Liver (tissue), 9 donors: Measurements from ENCODE around the gene CHAD. TPM values are rescaled to one million over a fixed set of nuclear protein-coding genes. Genes with fewer than 3 reads are reported as not detected.

Experiments
- DNase-seq: peaks from one replicate; pipeline ENCODE4 v3.0.0-alpha.2; 2017; ENCODE audit warnings: low spot score
- H3K27ac ChIP-seq, 2 donors: one replicate each; pipeline ENCODE4 v1.7.0; 2013; ENCODE audit warnings: inconsistent platforms in 2 of 2, low read length in 2 of 2, control low read depth in 1 of 2, low read depth in 1 of 2, mild to moderate bottlenecking in 1 of 2
- H3K27me3 ChIP-seq, 4 donors: one replicate each; pipeline versions ENCODE4 v1.6.1 to v1.7.0; 2013; ENCODE audit warnings: low read length in 3 of 4, inconsistent platforms in 1 of 4, mild to moderate bottlenecking in 1 of 4, moderate library complexity in 1 of 4; ENCODE audit not compliant: control insufficient read depth in 4 of 4, insufficient read depth in 4 of 4
- H3K36me3 ChIP-seq, 4 donors: one replicate each; pipeline versions ENCODE4 v1.6.1 to v1.7.0; 2013; ENCODE audit warnings: low read length in 3 of 4, mild to moderate bottlenecking in 3 of 4, low read depth in 1 of 4, moderate library complexity in 1 of 4; ENCODE audit not compliant: control insufficient read depth in 4 of 4, insufficient read depth in 3 of 4
- H3K4me1 ChIP-seq, 4 donors: one replicate each; pipeline versions ENCODE4 v1.6.1 to v1.7.0; 2013; ENCODE audit warnings: low read length in 3 of 4, mild to moderate bottlenecking in 3 of 4, moderate library complexity in 1 of 4; ENCODE audit not compliant: control insufficient read depth in 4 of 4, insufficient read depth in 4 of 4
- H3K4me3 ChIP-seq, 3 donors: one replicate each; pipeline versions ENCODE4 v1.6.1 to v1.7.0; 2013; ENCODE audit warnings: low read length in 3 of 3, control low read depth in 1 of 3, low read depth in 1 of 3, mild to moderate bottlenecking in 1 of 3
- H3K9ac ChIP-seq, 2 donors: one replicate each; pipeline ENCODE4 v1.7.0; 2013; ENCODE audit warnings: low read length in 2 of 2, mild to moderate bottlenecking in 2 of 2, moderate library complexity in 2 of 2, control low read depth in 1 of 2, low read depth in 1 of 2
- H3K9me3 ChIP-seq, 4 donors: one replicate each; pipeline versions ENCODE4 v1.6.1 to v1.7.0; 2013; ENCODE audit warnings: low read length in 3 of 4; ENCODE audit not compliant: control insufficient read depth in 4 of 4
- EGR1 ChIP-seq, 2 donors: IDR thresholded peaks; 2 replicates each; pipeline ENCODE4 v1.6.1; 2016 to 2018; ENCODE audit warnings: antibody characterized with exemption in 2 of 2, low read depth in 2 of 2
- FOXA1 ChIP-seq: IDR thresholded peaks from 2 replicates; pipeline ENCODE4 v1.6.1; 2016; ENCODE audit warnings: antibody characterized with exemption
- FOXA2 ChIP-seq: IDR thresholded peaks from 2 replicates; pipeline ENCODE4 v1.6.1; 2016; ENCODE audit warnings: antibody characterized with exemption
- GABPA ChIP-seq, 2 donors: IDR thresholded peaks in 1 of 2; conservative IDR thresholded peaks in 1 of 2; 2 replicates each; pipeline ENCODE4 v1.6.1; 2016; ENCODE audit warnings: antibody characterized with exemption in 2 of 2, mild to moderate bottlenecking in 1 of 2, moderate library complexity in 1 of 2
- HNF4A ChIP-seq, 2 donors: conservative IDR thresholded peaks; 2 replicates each; pipeline ENCODE4 v1.6.1; 2016; ENCODE audit warnings: antibody characterized with exemption in 2 of 2, mild to moderate bottlenecking in 2 of 2
- HNF4G ChIP-seq: IDR thresholded peaks from 2 replicates; pipeline ENCODE4 v1.6.1; 2016; ENCODE audit warnings: antibody characterized with exemption
- JUND ChIP-seq, 2 donors: IDR thresholded peaks; 2 replicates each; pipeline ENCODE4 v1.6.1; 2016; ENCODE audit warnings: antibody characterized with exemption in 2 of 2
- NR2F2 ChIP-seq: IDR thresholded peaks from 2 replicates; pipeline ENCODE4 v1.6.1; 2016; ENCODE audit warnings: antibody characterized with exemption
- RAD21 ChIP-seq, 2 donors: IDR thresholded peaks; 2 replicates each; pipeline ENCODE4 v1.6.1; 2016; ENCODE audit warnings: antibody characterized with exemption in 2 of 2, mild to moderate bottlenecking in 2 of 2
- REST ChIP-seq: IDR thresholded peaks from 2 replicates; pipeline ENCODE4 v1.6.1; 2016; ENCODE audit warnings: antibody characterized with exemption, mild to moderate bottlenecking
- RXRA ChIP-seq, 2 donors: IDR thresholded peaks; 2 replicates each; pipeline ENCODE4 v1.6.1; 2017 to 2018; ENCODE audit warnings: antibody characterized with exemption in 2 of 2, mild to moderate bottlenecking in 1 of 2
- SP1 ChIP-seq: IDR thresholded peaks from 2 replicates; pipeline ENCODE4 v1.6.1; 2018; ENCODE audit warnings: antibody characterized with exemption, mild to moderate bottlenecking
- TAF1 ChIP-seq: conservative IDR thresholded peaks from 2 replicates; pipeline ENCODE4 v1.6.1; 2016; ENCODE audit warnings: antibody characterized with exemption, mild to moderate bottlenecking
- YY1 ChIP-seq: IDR thresholded peaks from 2 replicates; pipeline ENCODE4 v1.6.1; 2016; ENCODE audit warnings: antibody characterized with exemption, mild to moderate bottlenecking
- ZBTB33 ChIP-seq: IDR thresholded peaks from 2 replicates; pipeline ENCODE4 v1.6.1; 2016; ENCODE audit warnings: antibody characterized with exemption
- WGBS: extraction: QIAGEN DNeasy Blood & Tissue Kit; methylation state at CpG from one replicate; pipeline ENCODE4 v1.1.7; 2013; 5-methylcytosine and 5-hydroxymethylcytosine counted together
- polyA plus RNA-seq, 2 donors: library from polyadenylated mRNA; stranded (reverse) in 1 of 2; unstranded in 1 of 2; fragments of 200-250 nt in 1 of 2; fragments of >200 nt in 1 of 2; fragmentation: Nextera tagmentation in 1 of 2; extraction: Ambion mirVana in 1 of 2; gene quantifications; one replicate each; pipeline versions ENCODE4 v1.2.1 to v1.2.3, GENCODE V29; 2013 to 2015
- total RNA-seq, 2 donors: library from RNA; depleted of rRNA; stranded (reverse); fragments of >200 nt; gene quantifications; one replicate each; pipeline ENCODE4 v1.2.3, GENCODE V29; 2014
- TF ChIP-seq, protein P1 (sequence below): fragments of 150-350 bp; IDR thresholded peaks from 2 replicates; pipeline ENCODE4 v1.5.1; 2017; ENCODE audit warnings: improper control_type of control experiment, low read depth, low read length; ENCODE audit not compliant: missing input control
- TF ChIP-seq, protein P2 (sequence below): IDR thresholded peaks from 2 replicates; pipeline ENCODE4 v1.6.1; 2016; ENCODE audit warnings: antibody characterized with exemption
- TF ChIP-seq, protein P3 (sequence below): IDR thresholded peaks from 2 replicates; pipeline ENCODE4 v1.6.1; 2016; ENCODE audit warnings: antibody characterized with exemption
- donor health status: healthy.
- donor health status: healthy.
- donor health status: healthy.
- donor health status: healthy.
- donor health status: healthy.

Gene CHAD
- total and polyA plus RNA-seq, 4 donors: 0.51 to 3.3 (median 2.3) TPM

- 39% methylated on average over 4 of the region's 4 CpGs for WGBS
- Histone ChIP-seq H3K27ac (peak overlapping the region in 1 of 2 donors; percentile 19), H3K9me3 (no peaks in the 10 kb centered on the region), H3K4me3 (peak overlapping the region in 2 of 3 donors; percentile 2 to 18), H3K4me1 (peaks cover 9 to 81% (median 59%) of the 10 kb centered on the region in 4 donors), H3K9ac (no peak overlapping the region), H3K36me3 (peaks cover 0 to 6% (median 2%) of the 10 kb centered on the region in 4 donors), H3K27me3 (no peaks in the 10 kb centered on the region)
- TF ChIP-seq TAF1 (no peak), HNF4G (no peak), ZBTB33 (no peak), EGR1 (IDR thresholded peaks at IDR 0.05; ENCODE audit: low read depth in 2 of 2) (no peak), YY1 (no peak), FOXA1 (no peak), SP1 (no peak), RAD21 (IDR thresholded peaks at IDR 0.05) (no peak), FOXA2 (no peak), NR2F2 (no peak), GABPA (IDR thresholded peaks at IDR 0.05 in 1 of 2, conservative IDR thresholded peaks at IDR 0.05 in 1 of 2) (no peak), RXRA (IDR thresholded peaks at IDR 0.05) (no peak), JUND (IDR thresholded peaks at IDR 0.05) (no peak), REST (no peak), HNF4A (conservative IDR thresholded peaks at IDR 0.05) (no peak)
- TF ChIP-seq, protein P1, sequence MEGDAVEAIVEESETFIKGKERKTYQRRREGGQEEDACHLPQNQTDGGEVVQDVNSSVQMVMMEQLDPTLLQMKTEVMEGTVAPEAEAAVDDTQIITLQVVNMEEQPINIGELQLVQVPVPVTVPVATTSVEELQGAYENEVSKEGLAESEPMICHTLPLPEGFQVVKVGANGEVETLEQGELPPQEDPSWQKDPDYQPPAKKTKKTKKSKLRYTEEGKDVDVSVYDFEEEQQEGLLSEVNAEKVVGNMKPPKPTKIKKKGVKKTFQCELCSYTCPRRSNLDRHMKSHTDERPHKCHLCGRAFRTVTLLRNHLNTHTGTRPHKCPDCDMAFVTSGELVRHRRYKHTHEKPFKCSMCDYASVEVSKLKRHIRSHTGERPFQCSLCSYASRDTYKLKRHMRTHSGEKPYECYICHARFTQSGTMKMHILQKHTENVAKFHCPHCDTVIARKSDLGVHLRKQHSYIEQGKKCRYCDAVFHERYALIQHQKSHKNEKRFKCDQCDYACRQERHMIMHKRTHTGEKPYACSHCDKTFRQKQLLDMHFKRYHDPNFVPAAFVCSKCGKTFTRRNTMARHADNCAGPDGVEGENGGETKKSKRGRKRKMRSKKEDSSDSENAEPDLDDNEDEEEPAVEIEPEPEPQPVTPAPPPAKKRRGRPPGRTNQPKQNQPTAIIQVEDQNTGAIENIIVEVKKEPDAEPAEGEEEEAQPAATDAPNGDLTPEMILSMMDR: no peak
- TF ChIP-seq, protein P2, sequence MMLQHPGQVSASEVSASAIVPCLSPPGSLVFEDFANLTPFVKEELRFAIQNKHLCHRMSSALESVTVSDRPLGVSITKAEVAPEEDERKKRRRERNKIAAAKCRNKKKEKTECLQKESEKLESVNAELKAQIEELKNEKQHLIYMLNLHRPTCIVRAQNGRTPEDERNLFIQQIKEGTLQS: no peak
- TF ChIP-seq, protein P3, sequence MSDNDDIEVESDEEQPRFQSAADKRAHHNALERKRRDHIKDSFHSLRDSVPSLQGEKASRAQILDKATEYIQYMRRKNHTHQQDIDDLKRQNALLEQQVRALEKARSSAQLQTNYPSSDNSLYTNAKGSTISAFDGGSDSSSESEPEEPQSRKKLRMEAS: no peak
- no peak for DNase-seq
Measured at GRCh38 chr17:50475362-50475761, 6.7 kb upstream of the CHAD start.
